Measurements from ENCODE around the gene ABO.

- no peak for TF ChIP-seq POLR2AphosphoS5 (IDR thresholded peaks at IDR 0.05)
- no peak for TF ChIP-seq CTCF (IDR thresholded peaks at IDR 0.05)
- no peak for TF ChIP-seq POLR2A (IDR thresholded peaks at IDR 0.05)
These were observed 18.3 kb downstream of the ABO start for GRCh38 chr9:133256686-133257091.
